ENCODE results near the gene SRD5A3.

The SRD5A3 gene

DNA sequence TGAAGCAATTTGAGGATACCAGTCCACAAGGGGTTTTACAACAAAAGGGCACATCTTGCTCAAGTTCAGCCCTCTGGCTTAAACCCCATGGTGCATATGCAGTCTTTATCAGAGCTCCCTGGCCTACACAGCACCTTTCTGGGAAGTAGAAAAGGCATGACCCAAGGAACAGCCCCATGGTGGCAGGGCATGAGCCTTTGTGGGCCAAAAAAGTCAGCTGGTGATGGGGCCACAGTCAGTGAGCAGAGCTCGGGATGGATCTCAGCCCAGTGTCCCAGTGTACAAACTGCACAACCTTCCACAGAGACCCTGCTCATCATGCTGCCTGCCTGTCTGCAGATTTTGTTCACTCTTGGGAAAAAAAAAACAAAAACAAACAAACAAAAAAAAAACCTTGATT is 27.4 kb downstream of the SRD5A3 start:
- DNase-seq: peak in 4 of 56 donors; percentile 13 to 23 (median 18)

DNA sequence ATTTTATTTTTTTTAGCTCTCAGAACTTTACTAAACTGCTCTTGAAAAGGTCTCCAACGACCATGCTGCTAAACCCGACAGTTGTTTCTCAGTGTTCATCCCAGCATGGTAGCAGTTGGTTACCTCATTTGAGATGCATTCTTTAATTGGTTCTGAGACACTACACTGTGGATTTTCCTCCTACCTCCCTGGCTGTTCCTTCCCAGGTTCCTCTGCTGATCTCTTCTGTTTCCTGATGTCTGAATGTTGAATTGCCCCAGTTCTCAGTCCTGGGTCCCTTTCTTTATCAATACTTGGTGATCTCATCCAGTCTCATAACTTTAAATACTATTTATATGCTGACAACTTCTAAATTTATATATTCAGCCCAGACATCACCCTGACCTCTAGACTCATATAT is 30.7 kb downstream of the SRD5A3 start:
- no peak for DNase-seq

DNA sequence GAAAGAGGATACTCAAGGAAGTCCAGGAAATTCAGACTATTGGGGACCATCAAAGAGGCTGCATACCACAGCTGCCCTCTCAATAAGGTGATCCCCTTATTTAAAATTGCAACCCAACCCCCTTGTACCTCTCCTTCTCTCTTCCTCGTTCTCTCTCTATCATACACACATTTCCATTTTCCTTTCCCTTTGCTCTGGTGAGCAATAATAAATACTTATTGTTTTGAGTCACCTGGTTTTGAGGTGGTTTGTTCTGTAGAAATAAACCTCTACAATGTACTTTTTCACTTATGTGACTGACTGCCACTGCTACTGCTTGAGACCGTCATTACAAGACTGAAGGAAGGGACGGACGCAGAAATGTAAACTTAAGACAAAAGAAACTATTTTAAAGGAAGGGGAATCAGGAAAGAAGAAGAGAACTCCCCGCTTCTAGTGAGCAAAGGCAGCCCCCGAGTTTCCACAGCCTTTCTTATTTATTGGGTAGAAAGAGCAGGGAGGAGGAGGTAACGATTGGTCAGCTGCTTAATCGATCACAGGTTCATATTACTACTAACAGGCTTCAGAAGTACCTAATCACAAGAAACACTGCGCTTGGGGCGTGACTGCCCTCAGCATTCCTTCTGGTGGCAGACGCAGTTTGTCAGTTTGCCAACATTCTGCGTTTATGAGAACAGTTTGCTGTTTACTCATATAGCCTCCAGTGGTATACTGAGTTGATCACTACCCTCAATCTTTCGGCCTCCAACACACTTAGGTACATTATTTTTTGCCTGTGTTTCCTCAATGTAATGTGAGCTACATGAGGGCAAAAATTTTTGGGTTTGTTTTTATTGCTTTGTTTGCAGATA is 32.8 kb downstream of the SRD5A3 start:
- no peak for DNase-seq

DNA sequence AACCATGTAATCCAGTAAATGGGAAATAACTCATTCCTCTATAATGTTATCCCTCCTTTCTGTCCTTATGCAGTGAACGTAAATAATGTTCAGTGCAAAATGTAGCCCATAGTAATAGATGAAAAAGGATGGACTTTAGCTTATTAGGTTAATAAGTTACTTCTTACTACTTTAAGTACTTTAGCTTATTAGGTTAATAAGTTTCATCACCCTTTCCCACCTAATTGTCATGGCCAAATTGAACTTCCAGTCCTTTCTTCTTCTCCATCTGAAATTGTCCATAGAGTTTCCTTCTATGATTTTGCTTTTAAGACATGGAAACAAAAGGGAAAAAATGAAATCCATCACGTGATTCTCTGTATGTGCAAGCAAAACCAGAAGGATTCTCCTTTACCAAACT is 34.5 kb downstream of the SRD5A3 start:
- no peak for DNase-seq

DNA sequence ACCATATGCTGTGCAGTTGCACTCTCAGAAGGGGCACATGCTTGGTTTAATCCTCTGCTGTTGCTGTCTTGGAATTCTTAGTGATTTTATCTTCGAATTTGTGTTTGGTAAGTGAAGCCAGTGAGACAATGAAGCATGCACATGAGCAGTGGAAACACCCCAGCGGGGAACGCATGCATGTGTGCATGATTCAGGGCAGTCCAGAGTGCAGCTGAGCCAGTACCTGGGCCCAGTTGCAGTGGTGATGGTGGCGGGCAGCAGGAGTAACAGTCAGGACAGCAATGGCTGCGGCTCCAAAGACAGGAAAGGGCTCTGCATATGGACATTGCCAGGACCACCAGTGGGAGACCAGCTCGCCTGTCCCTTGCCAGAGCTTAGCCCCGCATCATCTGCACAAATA is 35.5 kb downstream of the SRD5A3 start:
- no peak for DNase-seq

DNA sequence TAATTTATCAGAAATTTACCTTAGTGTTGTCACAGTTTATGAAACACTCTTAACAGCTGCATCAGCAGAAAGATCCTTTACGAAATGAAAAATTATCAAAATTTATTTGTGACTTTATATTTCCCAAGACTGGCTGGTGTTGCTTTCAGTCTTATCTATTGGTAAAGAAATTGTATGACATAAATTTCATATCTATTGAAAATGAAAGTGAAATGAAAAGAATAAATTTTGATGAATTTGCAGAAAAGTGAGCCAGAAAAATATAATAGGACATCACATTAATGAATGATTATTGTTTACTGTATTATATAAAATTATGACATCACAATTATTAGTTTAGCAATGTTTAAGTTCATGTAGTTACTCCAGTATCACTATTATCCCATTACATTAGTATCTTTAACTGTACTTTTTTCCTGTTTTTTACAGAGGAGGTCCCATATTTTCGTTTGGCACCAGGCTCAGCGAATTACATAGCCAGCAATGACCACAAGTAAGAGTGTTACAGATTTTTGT is 36.5 kb downstream of the SRD5A3 start:
- DNase-seq: no peak

DNA sequence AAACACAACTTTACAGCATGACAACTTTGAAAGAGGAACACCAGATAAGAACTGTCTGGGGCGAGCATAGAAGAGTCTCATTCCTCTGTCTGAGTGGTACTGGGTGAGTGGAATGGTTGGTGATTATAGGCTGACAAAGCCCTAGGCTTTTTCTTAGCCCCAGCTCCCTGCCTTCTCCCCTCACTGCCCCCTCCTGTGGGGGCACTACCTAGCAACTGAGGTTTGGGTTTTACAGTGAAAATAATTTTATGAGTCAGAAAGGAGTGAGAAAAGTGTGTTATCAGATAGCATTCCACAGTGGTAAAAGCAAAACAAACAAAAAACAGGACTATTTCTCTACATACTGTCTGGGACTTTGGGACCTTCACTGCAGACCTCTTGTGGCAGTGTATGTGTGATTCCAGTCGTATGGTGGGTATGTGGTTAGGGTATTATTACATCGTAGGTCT is 39.2 kb downstream of the SRD5A3 start:
- no peak for DNase-seq

DNA sequence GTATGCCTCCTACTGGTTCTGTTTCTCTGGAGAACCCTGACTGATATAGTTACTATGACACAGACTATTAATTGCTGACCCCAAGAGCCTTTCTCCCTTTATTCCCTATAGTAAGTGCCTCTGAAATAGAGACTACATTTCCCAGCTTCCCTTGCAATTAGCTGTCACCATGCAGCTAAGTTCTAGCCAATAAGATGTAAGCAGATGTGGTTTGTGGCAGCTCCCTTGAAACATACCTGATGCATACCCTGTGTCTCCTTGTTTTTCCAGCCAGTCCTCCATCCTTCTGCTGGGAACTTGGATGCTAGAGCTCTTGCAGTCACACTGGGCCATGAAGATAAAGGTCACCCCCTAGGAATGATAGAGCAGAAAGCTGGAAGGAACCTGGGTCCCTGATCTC is 40.0 kb downstream of the SRD5A3 start:
- no peak for DNase-seq

DNA sequence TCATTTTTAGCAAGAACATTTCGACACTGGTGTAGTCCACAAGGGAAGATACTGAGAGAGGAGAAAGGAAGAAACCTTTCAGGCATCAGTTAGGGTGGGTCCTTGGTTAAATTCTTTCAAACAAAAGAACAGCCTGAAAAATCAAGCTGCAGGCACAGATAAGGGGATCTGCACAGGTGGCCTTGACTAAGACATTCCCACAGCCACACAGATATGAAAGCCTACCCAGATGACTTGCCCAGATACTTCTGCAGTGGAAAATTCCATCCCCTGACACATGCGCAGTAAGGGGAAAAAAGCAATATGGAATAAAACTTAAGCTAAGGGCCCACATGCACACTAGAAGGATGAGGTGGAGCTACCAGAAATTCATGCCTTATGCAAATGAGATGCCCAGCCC is 40.8 kb downstream of the SRD5A3 start:
- no peak for DNase-seq

DNA sequence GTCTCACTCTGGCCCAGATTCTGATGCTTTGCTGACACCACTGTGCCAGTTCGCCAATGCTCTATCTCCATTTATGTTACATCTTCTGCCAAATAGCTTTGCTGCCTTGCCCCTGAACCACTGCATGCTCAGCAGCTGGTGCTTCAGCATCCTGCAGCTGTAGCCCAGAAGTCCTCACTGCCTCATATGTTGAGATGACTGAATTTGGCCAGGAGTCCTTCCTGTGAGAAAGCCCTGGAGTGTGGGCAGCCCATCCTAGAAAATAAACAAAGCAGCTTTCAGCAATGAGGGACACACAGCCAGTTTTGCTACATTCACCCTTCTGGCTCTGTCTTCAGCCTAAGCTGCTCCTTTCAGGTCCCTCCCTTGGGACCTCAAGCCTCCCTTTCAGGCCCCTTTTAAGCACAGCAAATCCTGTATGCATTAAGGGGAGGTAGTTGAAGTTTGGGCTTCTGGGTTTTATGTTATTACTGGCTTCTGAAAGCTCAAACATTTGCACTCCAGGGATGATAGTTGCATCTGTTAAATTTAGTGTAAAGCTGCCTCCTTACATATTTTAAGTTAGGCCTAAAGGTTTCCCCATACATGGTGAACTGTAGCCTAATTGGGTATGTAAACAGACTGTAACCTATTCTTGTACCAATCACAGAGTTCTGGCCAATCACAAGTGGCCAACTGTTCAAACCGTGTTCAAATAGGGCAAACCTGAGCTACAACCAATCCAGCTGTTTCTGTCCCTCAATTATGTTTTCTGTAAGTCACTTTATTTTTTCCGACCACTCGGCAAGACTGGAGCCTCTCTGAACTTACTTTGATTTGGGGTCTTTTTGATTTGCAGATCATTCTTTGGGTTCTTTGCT is 47.6 kb downstream of the SRD5A3 start:
- DNase-seq: peak in 25 of 56 donors; percentile 3 to 62 (median 26)

DNA sequence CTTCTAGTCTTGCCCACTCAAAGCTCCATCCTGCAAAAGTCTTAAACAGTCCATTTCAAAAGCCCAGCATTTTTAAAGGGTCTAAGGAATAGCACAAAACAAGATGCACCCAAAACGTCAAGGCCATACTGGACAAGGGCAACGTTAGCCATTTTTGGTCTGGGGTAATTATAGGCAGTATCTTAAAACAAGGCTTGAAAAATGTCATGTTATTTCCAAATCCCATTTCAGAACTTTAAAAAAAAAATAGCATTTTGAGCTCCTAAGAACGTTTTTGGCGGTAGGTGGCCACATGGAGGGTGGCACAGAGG is 49.1 kb downstream of the SRD5A3 start:
- DNase-seq: no peak

DNA sequence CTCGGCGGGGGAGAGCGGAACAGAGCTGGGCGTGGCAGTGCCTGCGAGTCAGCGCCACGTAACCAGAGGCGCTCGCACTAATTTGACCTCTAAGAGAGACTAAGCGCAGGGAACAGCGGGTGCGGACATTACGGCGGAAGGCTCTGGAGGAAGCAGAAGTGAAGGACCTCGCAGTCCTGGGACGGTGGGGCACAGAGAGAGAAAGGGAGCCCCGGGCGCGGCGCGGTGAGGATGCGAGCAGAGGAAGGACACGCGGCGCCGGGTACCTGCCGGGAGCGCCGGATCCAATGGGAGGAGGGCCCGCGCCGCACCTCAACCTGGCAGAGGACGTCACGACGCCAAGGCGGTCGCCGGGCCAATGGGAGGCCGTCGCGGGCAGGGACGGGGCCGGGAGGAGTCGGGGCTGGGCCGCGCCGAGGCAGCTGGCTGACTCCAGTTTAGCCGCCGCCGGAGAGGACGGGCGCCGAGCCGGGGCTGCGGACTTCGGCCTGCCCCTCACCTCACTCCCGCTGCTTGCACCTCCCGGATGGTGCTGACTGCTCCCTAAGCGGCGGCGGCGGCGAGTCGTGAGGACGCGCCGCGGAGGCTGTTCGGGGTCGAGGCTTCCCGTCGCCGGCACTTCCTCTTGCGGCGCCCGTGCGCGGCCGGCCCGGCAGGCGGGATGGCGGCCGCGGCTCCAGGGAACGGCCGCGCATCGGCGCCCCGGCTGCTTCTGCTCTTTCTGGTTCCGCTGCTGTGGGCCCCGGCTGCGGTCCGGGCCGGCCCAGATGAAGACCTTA is 49.7 kb downstream of the SRD5A3 start, which contains the start of gene TMEM165:
Gene TMEM165 (plus strand): TSS at position 429 of the 779 bp plus-strand sequence. CDS start 233 bp downstream, at position 662.
- peak; percentile 30 to 92 (median 84) for DNase-seq

DNA sequence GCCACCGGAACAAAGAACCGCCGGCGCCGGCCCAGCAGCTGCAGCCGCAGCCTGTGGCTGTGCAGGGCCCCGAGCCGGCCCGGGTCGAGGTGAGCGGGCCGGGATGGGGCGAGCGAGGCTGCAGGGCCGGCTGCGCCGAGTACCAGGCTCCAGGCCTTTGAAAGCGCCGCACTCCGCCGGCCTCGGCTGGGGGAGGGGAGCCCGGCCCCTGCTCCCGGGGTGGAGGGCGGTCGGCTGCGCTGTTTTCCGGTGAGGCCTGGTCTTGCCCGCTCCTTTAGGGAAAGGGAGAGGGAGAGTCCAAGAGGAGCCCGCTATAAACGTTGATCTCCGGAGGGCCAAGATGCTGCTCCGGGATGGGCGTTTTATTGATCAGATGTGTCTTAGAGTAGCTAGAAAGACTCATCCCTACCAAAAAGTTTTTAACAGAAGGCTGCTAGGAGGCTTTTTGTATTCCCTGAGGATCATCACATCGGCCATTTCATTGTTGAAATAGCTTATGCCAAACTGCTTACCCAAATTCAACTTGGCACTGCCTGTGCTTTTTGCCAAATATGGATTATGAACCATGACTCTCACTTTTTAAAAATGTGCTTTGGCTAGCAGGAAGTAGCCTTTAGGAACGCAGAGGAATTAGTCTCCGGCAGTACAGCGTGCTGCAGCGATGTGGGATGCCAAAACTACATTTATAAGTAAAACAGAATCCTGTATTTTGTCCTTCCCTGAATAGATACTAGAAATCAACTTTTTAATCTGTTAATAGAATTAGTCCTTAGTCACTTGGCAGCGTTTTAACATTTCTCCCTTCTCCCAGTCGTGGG is 50.5 kb downstream of the SRD5A3 start:
- peak in 22 of 56 donors; percentile 5 to 59 (median 32) for DNase-seq

DNA sequence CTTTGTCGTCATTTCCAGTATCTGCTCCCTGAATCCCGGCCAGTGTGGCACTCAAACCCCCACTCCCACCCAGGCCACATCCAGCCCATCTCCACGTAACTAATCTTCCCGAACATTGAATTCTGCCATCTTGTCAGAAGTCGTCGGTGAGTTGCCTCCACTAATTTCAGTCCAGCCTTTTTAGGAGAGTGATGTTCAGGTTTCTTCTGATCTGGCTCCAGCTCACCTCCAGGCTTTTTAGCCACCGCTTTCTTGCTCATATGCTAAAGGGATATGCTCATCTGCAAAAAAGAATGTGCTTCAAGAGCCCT is 51.0 kb downstream of the SRD5A3 start:
- peak in 6 of 56 donors; percentile 8 to 45 (median 18) for DNase-seq

DNA sequence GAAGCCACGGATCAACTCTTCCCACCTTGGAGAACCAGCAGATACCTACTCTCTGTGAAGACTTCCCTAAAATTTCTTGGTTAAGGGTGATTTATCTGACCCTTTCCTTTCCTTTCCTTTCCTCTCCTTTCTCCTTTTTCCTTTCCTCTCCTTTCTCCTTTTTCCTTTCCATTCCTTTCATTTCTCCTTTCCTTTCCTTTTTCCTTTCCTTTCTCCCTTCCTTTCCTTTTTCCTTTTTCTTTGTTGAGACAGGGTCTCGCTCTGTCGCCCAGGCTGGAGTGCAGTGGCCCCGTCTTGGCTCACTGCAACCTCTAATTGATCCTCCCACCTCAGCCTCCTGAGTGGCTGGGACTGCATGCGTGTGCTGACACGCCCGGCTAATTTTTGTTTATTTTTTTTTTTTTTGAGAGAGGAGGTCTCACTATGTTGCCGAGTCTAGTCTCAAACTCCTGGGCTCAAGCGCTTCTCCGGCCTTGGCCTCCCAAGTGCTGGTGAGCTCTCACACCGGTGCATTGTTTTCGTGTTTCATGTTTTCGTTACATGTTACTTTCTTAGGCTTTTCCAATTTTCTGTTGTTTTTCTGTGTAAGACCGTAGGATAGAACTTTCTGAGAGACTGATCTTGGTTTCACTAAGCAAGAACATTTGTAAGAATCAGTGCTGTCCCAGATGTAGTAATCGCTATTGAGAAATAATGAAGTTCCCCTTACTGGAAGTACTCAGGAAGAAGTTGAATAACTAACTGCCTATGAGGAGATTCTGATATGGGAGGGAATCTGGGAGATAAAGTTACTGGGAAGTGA is 51.7 kb downstream of the SRD5A3 start:
- no peak for DNase-seq

DNA sequence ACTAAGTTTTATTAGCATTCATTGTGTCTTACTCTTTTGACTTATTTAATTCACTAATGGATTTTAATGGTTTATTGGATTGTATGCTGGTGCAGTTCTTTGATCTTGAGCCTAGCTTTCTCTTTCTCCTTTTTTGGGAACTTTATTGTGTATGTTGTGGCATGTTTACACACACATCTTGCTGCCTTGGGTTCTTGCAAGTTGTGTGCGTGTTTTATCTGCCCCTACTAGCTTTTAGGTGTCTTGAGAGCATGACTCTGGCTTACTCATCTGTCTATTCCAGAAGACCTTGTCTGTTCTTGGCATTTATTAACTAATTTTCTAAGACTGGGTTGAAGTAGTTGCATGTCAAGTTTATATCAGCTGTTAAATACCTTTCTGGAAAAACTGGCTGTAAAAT is 52.4 kb downstream of the SRD5A3 start:
- DNase-seq: no peak

DNA sequence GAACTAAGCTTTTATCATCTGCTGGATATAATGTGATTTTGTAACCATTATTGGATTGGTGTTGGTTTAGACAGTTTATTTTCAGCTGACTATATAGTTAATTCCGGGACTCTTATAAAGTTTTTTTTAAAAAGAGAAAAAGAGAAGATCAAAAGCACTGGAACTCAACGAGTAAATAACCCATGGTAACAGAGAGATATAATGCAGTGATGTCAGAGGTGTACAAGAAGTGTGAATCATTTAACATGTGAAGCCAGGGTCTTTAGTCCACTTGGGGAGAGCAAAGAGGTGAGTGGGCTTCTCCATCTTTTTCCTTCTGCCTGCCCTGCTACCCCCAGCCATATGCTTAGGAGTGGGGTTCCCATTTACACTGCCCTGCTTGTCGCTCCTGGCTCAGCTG is 52.9 kb downstream of the SRD5A3 start:
- DNase-seq: peak in 1 of 56 donors; percentile 14

DNA sequence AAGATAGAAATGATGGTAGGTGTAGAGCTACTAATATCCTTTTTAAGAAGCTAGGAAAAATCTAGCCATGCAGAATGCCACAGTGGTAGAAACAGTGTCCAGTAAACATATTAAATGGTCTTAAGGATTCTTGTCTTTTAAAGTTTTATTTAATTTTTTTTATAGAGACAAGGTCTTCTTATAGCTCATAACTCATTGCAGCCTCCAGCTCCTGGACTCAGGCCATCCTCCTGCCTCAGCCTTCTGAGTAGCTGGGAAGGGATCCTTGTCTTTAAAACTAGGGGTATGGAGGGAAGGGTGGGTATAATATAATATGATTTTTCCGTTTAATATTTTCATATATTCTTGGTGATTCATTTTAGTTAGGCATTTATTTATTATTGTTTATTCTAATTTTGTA is 53.5 kb downstream of the SRD5A3 start:
- DNase-seq: no peak

DNA sequence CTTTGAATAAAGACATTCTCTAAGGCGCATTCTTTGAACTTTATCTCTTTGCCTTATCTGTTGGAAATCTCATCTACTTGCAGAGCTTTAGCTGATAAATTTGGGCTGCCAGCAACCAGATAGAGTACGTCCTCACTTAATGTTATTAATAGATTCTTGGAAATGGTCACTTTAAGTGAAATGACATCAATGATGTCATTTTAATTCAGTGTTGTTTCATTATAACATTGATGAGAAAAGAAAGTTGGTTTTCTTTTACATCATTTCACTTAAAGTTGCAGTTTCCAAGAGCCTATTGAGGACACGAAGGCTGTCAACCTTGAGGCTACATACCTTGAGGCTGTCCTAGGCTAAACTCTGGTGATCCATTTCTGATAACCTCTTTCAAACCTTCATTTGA is 59.0 kb downstream of the SRD5A3 start:
- DNase-seq: no peak

DNA sequence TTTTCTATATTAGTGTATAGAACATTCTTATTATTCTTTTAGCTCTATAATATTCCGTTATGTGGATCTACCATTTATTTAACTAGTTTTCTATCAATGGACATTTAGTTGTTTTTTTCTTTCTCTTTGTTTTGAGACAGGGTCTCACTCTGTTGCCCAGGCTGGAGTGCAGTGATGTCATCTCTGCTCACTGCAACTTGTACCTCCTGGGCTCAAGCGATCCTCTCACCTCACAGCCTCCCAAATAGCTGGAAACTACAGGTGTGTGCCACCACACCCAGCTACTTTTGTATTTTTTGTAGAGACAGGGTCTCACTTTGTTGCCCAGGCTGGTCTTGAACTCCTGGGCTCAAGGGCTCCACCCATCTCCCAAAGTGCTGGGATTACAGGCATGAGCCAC is 60.5 kb downstream of the SRD5A3 start:
- DNase-seq: no peak
